Measurements from ENCODE around the gene PRRG2. TPM values are rescaled to one million over a fixed set of nuclear protein-coding genes. Genes with fewer than 3 reads are reported as not detected.

The PRRG2 gene
- total RNA-seq, 1 experiment from 2014 or later: 4.7 TPM

- H3K36me3 Mint-ChIP-seq (ENCODE audit: insufficient read depth, unreplicated experiment): peaks cover 32% of the 10 kb centered on the region
- intact Hi-C loops (cut with micrococcal nuclease): loop anchor here (5.0 kb wide), 1 partner anchor 85 kb away; the partner anchor contains the start of gene PRMT1
- peaks cover 27% of the 10 kb centered on the region for H3K4me1 Mint-ChIP-seq (ENCODE audit: insufficient read depth, unreplicated experiment)
- DNase-seq (ENCODE audit: unreplicated experiment): peak; percentile 63
- BruUV-seq (replicated peaks): no TSS peak
- ChIA-PET CTCF (interaction anchor here (0.6 to 2.5 kb wide), 4 partner anchors 18 to 1033 kb away, joined by 3 to 11 read pairs (median 3); no protein-coding TSS in a partner anchor), POLR2A (interaction anchor here (0.5 to 8.4 kb wide), 11 partner anchors 9 to 1269 kb away, joined by 3 to 138 read pairs (median 5); partner anchors contain the start of genes BCL2L12, IRF3, NOSIP and PPP1R15A)
- peak overlapping the region; percentile 38 for H3K27ac Mint-ChIP-seq (ENCODE audit: low read depth, unreplicated experiment)
- H3K9me3 Mint-ChIP-seq (ENCODE audit: unreplicated experiment): no peaks in the 10 kb centered on the region
- no peak for TF ChIP-seq CTCF (IDR thresholded peaks at IDR 0.05; ENCODE audit: unreplicated experiment)
- H3K4me3 Mint-ChIP-seq (ENCODE audit: unreplicated experiment): peak overlapping the region; percentile 71
- no peaks in the 10 kb centered on the region for H3K27me3 Mint-ChIP-seq (ENCODE audit: insufficient read depth, unreplicated experiment)
Measured at GRCh38 chr19:49592486-49593232, 11.5 kb downstream of the PRRG2 start.

GRCh38 chr19:49593233-49594113 lies 12.4 kb downstream of the PRRG2 start:
- intact Hi-C loops (cut with micrococcal nuclease): loop anchor here (5.0 kb wide), 1 partner anchor 84 kb away; the partner anchor contains the start of gene PRMT1
- POLR2A ChIA-PET: interaction anchor here (0.5 to 8.4 kb wide), 9 partner anchors 9 to 1270 kb away, joined by 3 to 138 read pairs (median 4); partner anchors contain the start of genes BCL2L12, IRF3, NOSIP and PPP1R15A

GRCh38 chr19:49594157-49594992 lies 13.3 kb downstream of the PRRG2 start:
- Mint-ChIP-seq H3K36me3 (ENCODE audit: insufficient read depth, unreplicated experiment) (peaks cover 47% of the 10 kb centered on the region), H3K27me3 (ENCODE audit: insufficient read depth, unreplicated experiment) (no peaks in the 10 kb centered on the region), H3K27ac (ENCODE audit: low read depth, unreplicated experiment) (peak overlapping the region; percentile 38), H3K9me3 (ENCODE audit: unreplicated experiment) (no peaks in the 10 kb centered on the region), H3K4me3 (ENCODE audit: unreplicated experiment) (peak overlapping the region; percentile 71), H3K4me1 (ENCODE audit: insufficient read depth, unreplicated experiment) (peaks cover 27% of the 10 kb centered on the region)
- intact Hi-C loops (cut with micrococcal nuclease): loop anchor here (5.0 kb wide), 1 partner anchor 83 kb away; the partner anchor contains the start of gene PRMT1
- ChIA-PET POLR2A (interaction anchor here (0.7 to 8.4 kb wide), 4 partner anchors 14 to 274 kb away, joined by 3 to 138 read pairs (median 70); partner anchors contain the start of genes BCL2L12, IRF3, NOSIP and PRRG2), CTCF (no interaction called here)
- BruUV-seq (replicated peaks): no TSS peak
- DNase-seq (ENCODE audit: unreplicated experiment): no peak
- no peak for TF ChIP-seq CTCF (IDR thresholded peaks at IDR 0.05; ENCODE audit: unreplicated experiment)

More at GRCh38 chr19:49593233-49594113, 12.4 kb downstream of the PRRG2 start:
- TF ChIP-seq CTCF (IDR thresholded peaks at IDR 0.05; ENCODE audit: unreplicated experiment): no peak
- peak overlapping the region; percentile 71 for H3K4me3 Mint-ChIP-seq (ENCODE audit: unreplicated experiment)
- no peaks in the 10 kb centered on the region for H3K9me3 Mint-ChIP-seq (ENCODE audit: unreplicated experiment)
- peaks cover 38% of the 10 kb centered on the region for H3K36me3 Mint-ChIP-seq (ENCODE audit: insufficient read depth, unreplicated experiment)
- H3K27ac Mint-ChIP-seq (ENCODE audit: low read depth, unreplicated experiment): peak overlapping the region; percentile 38
- no TSS peak for BruUV-seq (replicated peaks)
- peaks cover 27% of the 10 kb centered on the region for H3K4me1 Mint-ChIP-seq (ENCODE audit: insufficient read depth, unreplicated experiment)
- peak; percentile 95 for DNase-seq (ENCODE audit: unreplicated experiment)
- CTCF ChIA-PET: interaction anchor here (0.6 to 1.0 kb wide), 3 partner anchors 17 to 1034 kb away, joined by 3 read pairs; no protein-coding TSS in a partner anchor
- no peaks in the 10 kb centered on the region for H3K27me3 Mint-ChIP-seq (ENCODE audit: insufficient read depth, unreplicated experiment)
